HuH-7 (cell line): ENCODE data around the gene CDHR2.

Source experiments
- DNase-seq: peaks from one replicate; pipeline ENCODE4 v3.0.0; 2011; ENCODE audit warnings: low spot score

CDHR2 gene

GRCh38 chr5:176548967-176549444 is at the start of gene CDHR2:
TSS of gene CDHR2 (plus strand) at chr5:176549342. CDS start at chr5:176565353, 16,011 bp downstream.
- DNase-seq, result peak; percentile 65

- DNase-seq, result no peak
Measured at GRCh38 chr5:176500511-176500910, 48.6 kb upstream of the CDHR2 start.

GRCh38 chr5:176501333-176501732 is 47.8 kb upstream of the CDHR2 start:
- DNase-seq, result no peak

- DNase-seq, result no peak
Measured at GRCh38 chr5:176503496-176503895, 45.6 kb upstream of the CDHR2 start.

- no peak for DNase-seq
Measured at GRCh38 chr5:176507911-176508310, 41.2 kb upstream of the CDHR2 start.

- no peak for DNase-seq
Measured at GRCh38 chr5:176508603-176509002, 40.5 kb upstream of the CDHR2 start.

GRCh38 chr5:176513788-176514187 is 35.4 kb upstream of the CDHR2 start:
- DNase-seq, result no peak

GRCh38 chr5:176514244-176514950 is 34.7 kb upstream of the CDHR2 start:
- no peak for DNase-seq

- DNase-seq, result no peak
Measured at GRCh38 chr5:176515396-176515795, 33.7 kb upstream of the CDHR2 start.

GRCh38 chr5:176517053-176517661 is 32.0 kb upstream of the CDHR2 start:
- no peak for DNase-seq

- no peak for DNase-seq
Measured at GRCh38 chr5:176519810-176520720, 29.1 kb upstream of the CDHR2 start.

- DNase-seq, result no peak
Measured at GRCh38 chr5:176521286-176521685, 27.9 kb upstream of the CDHR2 start.

- no peak for DNase-seq
Measured at GRCh38 chr5:176521699-176522263, 27.4 kb upstream of the CDHR2 start.

GRCh38 chr5:176524138-176524537 is 25.0 kb upstream of the CDHR2 start:
- no peak for DNase-seq

GRCh38 chr5:176524987-176525386 is 24.2 kb upstream of the CDHR2 start:
- no peak for DNase-seq

- no peak for DNase-seq
Measured at GRCh38 chr5:176525677-176526076, 23.5 kb upstream of the CDHR2 start.

- DNase-seq, result no peak
Measured at GRCh38 chr5:176526462-176526861, 22.7 kb upstream of the CDHR2 start.

GRCh38 chr5:176527246-176528222 is 21.6 kb upstream of the CDHR2 start:
- DNase-seq, result no peak

- no peak for DNase-seq
Measured at GRCh38 chr5:176528301-176528700, 20.8 kb upstream of the CDHR2 start.

- DNase-seq, result no peak
Measured at GRCh38 chr5:176528761-176529115, 20.4 kb upstream of the CDHR2 start.

- DNase-seq, result no peak
Measured at GRCh38 chr5:176529116-176529740, 19.9 kb upstream of the CDHR2 start.
